Activated CD4-positive, CD25-positive, alpha-beta regulatory T cell treated with anti-CD3 and anti-CD28 coated beads, Interleukin-2, amount 50 U/mL, for 72 hours (primary cell): ENCODE measurements around the gene RNF130.

Source experiments
- DNase-seq: peaks from one replicate; pipeline ENCODE4 v3.0.0; 2021

RNF130 gene

GRCh38 chr5:180084638-180085561 lies 13.3 kb upstream of the RNF130 start:
- DNase-seq = no peak

DNA sequence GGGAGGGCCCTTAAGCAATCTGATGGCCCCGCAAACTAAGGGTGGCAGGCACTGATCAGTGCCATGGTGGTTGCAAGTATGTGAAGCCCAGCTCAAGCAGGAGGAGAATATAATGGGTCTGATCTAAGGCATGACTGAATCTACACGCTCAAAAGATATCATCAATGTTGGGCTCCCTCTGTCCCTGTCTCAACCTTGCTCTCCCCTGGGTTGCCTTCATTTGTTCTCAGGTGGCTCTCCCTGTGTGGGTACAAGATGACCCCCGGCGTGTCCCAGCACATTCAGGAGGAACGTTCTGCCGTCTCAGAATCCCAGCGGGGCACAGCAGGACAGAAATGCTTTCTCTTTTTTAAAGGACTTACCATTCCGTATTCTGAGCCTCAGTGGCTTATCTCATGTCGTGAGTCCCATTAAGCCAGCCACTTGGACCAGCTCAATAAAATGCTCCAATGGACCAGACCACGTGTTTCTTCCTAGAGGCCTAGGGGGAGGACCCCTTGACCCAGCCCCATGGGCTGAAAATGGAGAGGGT lies 12.0 kb upstream of the RNF130 start:
- DNase-seq = no peak

- no peak for DNase-seq
Measured at GRCh38 chr5:180082633-180083420, 11.3 kb upstream of the RNF130 start.

DNA sequence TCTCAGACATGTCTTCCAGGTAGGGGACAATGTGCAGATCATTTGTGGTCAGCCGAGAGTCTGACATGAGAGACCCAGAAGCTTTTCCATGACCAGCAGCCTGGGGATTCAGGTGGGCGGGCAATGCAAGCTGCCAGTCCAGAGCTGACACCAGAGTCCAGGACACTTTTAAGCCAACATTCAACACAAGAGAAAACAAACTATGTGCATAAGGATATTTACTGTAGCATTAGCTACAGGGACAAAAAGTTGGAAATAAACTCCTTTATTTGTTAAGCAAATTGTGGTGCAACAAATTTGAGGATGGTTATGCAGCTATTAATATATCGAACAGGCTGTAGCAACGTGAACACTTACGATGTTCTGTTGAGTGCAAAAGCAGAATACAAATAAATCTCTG lies 9.9 kb upstream of the RNF130 start:
- DNase-seq = no peak

- peak; percentile 48 for DNase-seq
Measured at GRCh38 chr5:180080486-180081280, 9.1 kb upstream of the RNF130 start.

GRCh38 chr5:180079702-180080466 lies 8.3 kb upstream of the RNF130 start:
- DNase-seq = no peak

DNA sequence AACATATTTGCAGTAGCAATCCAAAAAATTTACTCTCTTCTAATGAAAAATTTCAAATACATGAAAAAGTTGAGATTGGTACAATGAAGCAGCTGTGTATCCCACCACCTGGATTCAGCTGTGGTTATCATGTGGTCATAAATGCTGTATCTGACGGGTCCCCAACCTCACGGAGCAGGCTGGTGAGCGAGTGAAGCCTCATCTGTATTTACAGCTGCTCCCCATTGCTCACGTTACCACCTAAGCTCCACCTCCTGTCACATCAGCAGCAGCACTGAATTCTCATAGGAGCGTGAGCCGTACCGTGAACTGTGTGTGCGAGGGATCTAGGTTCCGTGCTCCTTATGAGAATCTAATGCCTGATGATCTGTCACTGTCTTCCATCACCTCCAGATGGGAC lies 6.8 kb upstream of the RNF130 start:
- no peak for DNase-seq

GRCh38 chr5:180077594-180078284 lies 6.2 kb upstream of the RNF130 start:
- DNase-seq = no peak

GRCh38 chr5:180075703-180076102 lies 4.1 kb upstream of the RNF130 start:
- no peak for DNase-seq

- no peak for DNase-seq
Measured at GRCh38 chr5:180074462-180074861, 2.9 kb upstream of the RNF130 start.

- no peak for DNase-seq
Measured at GRCh38 chr5:180072556-180072955, 997 bp upstream of the RNF130 start.

GRCh38 chr5:180072256-180072548 lies 643 bp upstream of the RNF130 start:
- DNase-seq = no peak

- no peak for DNase-seq
Measured at GRCh38 chr5:180070756-180071530, 616 bp downstream of the RNF130 start.

- DNase-seq = no peak
Measured at GRCh38 chr5:180069589-180070247, 1.8 kb downstream of the RNF130 start.

DNA sequence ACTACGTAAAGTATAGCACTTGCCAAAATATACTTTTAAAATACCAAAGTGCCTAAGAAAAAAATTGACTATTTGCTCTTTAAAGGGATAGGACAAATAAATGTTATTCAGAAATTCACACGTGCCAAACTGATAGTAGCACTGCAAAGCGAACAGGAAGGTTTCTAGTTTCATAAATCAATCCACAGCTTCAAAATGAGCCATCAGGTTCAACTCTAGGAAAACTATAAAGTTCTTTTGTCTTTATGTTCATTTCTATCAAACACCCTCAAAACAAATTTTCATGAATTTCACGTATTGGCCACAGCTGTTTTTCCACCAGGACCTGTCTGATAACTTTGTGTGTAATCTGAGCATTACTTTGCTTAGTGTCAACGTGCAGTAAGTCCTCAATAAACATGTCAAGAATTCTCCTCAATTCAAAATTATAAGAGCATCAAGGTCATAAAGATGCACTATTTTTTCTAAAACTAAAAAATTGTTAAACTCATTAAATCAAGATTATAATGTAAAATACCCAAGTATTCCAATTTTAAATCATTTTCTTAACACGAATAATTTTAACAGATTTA lies 3.0 kb downstream of the RNF130 start:
- DNase-seq = no peak

DNA sequence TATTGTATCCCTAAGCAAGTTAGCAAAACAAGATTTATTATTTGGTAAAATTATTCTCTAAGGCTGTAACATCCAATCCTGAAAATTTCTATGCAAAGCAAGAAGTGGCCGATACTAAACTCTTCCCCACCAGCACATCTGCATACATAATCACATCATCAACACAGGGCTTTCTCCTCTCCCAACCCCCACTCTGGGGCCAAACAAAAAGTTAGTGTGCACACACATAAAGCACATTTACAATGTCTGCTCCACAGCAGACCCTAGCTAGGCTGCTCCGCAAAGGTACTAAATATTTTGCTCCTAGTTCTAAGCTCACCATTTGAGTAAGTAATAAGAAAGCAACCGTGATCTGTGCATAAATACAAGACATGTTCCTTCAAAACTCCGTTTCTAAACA lies 3.6 kb downstream of the RNF130 start:
- DNase-seq = no peak

DNA sequence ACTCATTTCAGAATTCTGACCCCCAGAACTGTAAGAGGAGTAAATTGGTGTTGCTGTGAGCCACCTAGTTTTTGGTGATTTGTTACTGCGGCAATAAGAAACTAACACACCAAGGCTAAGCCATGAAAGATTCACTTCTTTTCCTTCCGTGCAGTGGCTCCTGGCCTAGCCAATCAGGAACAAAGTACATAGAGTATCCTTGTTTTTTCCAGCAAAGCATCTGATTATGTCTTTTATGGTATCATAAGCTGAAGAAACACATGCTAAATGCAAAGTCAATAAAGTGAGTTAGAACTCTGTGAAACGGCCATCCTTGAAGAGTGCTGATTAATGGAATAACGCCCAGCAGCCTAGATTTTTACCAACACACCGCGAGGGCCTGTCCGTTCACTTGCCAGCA lies 11.4 kb downstream of the RNF130 start:
- no peak for DNase-seq

GRCh38 chr5:180059326-180059725 lies 12.2 kb downstream of the RNF130 start:
- DNase-seq = no peak

GRCh38 chr5:180056153-180056552 lies 15.4 kb downstream of the RNF130 start:
- no peak for DNase-seq

- DNase-seq = no peak
Measured at GRCh38 chr5:180054226-180054625, 17.3 kb downstream of the RNF130 start.
